GM18858 (cell line): ENCODE data around the gene SNRPD2.
"Not testable (repeated sequence)": the region's sequence is repeated elsewhere in the genome, so short reads cannot be mapped to it uniquely, and the experiment has no call there.

Experiments used
- ATAC-seq: cut with Tn5 transposase; IDR thresholded peaks from one replicate; pipeline ENCODE4 v1.9.1; 2021; ENCODE audit not compliant: unreplicated experiment

Gene SNRPD2

DNA sequence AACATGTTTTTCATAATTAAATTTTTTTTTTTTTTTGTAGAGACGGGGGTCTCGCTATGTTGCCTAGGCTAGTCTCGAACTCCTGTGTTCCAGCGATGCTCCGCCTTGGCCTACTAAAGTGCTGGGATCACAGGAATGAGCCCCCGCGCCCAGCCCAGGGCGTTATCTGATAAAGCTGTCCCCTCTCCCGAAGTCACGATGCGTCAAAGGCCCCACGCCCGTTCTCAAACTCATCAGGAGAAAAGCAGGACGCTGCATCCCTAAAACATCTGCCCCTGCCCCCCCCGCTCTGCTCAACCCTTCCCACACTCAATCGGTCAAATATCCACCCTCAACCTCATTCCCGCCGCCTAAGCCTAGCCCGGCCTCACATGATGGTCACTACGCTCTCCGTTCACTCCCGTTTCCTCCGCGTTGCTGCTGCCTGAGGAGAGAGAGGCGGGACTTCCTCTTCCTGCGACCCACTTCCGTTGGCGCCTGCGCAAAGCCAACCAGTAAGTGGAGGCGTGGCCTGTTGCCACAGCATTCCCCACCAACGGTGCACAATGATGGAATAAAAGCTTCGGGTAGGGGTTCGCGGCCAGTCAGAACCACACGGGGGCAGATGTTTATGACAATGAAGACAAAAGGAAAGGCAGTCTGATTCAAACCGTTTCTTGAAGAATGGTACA is at the start of gene SNRPD2:
Gene SNRPD2 (minus strand): TSS at position 438 of the 671 bp plus-strand sequence. CDS start 65 bp downstream, at position 373.
- ATAC-seq: peak; percentile 36

DNA sequence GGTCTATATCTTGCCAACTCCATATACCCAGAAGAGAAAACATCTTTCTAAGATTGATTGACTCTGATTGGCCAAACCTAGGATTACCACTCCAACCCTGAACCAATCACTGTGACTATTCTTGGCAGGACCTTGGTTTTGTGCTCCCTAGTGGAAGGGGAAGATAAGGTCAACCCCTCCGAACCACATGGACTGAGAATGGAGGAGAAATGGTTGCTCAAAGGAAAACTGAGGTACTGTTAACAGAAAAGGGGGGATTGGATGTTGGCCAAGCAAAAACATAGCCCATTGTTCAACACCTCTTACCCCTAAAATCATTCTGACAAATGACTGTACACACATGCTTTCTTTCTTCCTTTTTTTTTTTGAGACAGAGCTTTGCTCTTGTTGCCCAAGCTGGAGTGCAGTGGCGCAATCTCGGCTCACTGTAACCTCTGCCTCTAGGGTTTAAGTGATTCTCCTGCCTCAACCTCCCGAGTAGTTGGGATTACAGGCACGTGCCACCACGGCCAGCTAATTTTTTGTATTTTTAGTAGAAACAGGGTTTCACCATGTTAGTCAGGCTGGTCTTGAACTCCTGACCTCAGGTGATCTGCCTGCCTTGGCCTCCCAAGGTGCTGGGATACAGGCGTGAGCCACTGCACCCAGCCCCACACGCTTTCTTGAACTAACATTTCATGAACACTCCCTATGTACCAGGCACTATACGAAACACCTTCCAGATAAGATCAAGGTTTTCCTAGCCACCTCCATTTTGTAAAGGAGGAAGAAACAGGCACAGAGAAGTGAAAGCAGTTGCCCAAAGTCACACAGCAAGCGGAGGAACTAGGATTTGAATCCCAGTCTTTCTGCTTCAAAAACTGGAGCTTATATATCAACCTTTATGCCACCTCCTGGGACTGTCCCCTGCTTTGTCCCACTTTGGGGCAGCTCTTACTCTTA is 48.0 kb upstream of the SNRPD2 start:
- ATAC-seq: no peak

DNA sequence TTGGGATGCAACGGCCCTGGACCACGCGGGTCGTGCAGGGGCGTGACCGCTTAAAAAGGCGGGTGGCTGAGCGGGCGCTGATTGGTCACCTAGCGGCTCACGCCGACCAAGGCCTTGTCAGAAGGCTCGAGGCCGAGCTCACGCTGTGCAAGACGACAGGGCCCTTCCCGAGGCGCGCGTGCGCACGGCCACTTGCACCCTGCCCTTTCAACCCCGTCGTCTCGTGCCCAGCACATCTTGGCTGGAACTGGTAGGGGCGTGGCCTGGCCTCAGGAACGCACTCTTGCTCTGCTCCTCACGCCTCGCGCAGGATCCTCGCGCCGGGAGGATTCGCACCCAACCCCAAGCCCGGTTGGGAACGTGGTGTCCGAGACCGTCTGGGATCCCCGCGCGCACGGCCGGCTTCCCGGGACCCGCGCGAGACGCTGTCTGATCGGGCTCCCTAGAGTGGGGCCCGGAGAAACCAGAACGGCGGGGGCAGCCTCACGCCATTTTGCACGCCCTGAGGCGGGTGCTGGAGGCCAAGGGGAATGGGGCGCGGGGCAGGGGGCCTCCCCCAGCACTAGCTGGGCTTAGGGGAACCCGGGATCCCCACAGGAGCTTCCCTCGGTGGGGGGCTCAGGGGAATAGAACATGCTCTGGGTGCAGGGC is 41.5 kb upstream of the SNRPD2 start, which contains the start of gene MEIOSIN:
Gene MEIOSIN (plus strand): TSS at position 280 of the 651 bp plus-strand sequence. CDS start 1,938 bp downstream, outside the sequence.
- ATAC-seq: no peak

DNA sequence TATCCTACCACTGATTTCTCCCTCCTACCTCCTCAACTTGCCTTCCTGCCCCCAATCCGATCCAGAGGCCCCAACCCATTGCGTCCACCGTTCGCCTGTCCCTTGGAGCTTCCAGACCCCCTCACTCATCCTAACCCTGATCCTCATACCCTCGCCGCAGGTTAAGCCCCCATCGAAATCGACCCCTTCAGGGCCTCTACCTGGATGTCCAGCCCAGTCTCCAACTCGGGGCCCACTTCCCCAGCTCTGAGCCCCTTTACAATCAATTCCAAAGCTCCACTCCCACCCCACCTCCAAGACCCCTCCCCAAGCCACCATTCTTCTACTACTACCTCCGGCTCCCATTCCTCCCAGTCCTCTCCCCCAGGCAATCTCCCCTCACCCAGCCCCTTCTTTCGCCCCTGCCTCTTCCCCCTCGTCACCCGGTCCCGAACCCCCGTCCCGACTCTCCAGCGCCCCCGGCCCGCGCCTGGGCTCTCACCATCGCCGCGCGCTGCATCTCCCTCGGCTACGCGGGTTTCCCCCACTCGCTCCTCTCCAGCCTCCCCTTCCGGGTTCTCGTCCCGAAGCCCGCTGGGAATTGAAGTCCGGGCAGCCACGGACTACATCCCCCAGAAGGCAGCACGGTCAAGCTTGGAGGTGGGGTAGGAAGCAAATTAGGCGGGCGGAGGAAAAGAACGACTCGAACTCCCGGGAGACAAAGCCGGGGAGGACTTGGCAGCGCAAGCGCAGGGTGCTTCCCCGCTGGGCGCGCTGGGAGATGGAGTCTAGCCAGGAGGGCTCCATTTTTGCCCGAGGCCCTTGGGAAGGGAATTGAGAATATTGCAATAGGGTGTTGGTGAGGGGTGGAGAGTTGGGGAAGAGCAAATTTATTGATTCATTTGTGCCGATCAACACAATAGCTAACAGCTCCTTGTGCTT is 38.9 kb upstream of the SNRPD2 start, which contains the start of gene FBXO46:
Gene FBXO46 (minus strand): TSS at position 529 of the 921 bp plus-strand sequence. CDS start 17,401 bp downstream, outside the sequence.
- peak; percentile 87 for ATAC-seq

DNA sequence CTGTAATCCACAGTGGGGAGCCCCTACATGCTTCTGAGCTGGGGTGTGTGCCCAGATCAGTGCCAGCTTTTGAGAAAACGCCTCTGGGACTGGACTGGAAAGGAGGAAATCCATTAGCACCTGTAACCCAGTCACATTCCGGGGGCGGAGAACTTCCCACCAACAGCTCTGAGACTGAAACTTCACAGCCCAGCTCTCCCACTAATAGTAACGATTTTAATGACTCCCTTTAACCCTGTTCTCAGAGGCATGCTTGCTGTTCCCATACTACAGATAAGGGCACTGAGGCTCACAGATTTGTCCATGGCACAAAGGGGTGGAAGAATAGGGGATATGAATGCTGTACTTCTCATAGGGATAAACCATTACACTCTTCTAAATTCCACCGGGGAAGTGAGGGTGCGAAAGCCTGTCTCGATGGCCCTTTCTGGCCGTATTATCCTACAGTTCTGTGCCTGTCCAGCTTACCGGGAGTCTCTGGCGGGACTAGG is 38.1 kb upstream of the SNRPD2 start:
- no peak for ATAC-seq

DNA sequence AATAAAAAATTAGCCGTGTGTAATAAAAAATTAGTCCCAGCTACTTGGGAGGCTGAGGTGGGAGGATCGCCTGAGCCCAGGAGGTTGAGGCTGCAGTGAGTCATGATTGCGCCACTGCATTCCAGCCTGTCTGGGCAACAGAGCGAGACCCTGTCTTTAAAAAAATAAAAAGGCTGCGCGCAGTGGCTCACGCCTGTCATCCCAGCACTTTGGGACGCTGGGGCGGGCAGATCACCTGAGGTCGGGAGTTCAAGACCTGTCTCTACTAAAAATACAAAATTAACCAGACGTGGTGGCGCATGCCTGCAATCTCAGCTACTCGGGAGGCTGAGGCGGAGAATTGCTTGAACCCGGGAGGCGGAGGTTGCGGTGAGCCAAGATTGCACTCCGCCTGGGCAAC is 36.9 kb upstream of the SNRPD2 start:
- ATAC-seq: not testable (repeated sequence)

DNA sequence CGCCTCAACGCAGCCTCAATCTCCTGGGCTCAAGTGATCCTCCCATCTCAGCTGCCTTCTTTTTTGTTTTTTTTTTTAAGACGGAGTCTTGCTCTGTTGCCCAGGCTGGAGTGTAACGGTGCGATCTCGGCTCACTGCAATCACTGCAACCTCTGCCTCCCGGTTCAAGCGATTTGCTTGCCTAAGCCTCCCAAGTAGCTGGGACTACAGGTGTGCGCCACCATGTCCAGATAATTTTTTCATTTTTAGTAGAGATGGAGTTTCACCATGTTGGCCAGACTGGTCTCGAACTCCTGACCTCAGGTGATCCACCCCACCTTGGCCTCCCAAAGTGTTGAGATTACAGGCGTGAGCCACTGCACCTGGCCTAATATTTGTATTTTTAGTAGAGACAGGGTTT is 28.3 kb upstream of the SNRPD2 start:
- not testable (repeated sequence) for ATAC-seq

DNA sequence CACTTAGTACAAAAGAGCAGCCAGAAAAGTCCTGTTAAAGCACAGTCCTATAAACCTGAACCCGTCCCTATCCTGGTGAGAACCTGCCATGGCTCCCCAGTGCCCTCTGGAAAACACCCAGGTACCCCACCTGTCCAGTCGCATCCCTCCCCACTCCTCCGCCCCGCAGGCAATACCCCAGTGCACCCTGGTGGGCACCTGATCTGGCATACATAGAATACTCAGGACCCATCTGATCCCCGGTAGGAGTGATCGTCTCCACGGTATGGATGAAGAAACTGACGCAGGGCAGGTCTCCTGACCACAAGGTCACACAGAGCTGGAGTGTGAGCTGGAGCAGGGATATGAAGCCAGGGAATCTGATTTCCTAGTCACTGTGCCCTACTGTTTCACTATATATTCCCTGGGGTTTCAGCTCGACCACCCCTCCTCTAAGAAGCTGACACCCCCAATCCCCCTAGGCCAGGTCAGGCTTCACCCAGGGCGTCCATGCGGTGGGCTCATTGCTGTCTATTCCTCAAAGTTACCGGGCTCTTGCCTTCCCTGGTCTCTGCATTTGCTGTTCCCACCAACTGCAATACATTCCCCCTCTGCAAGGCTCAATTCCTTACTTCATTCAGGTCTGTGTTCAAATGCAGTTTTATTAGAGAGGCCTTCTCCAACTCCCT is 26.4 kb upstream of the SNRPD2 start:
- no peak for ATAC-seq

DNA sequence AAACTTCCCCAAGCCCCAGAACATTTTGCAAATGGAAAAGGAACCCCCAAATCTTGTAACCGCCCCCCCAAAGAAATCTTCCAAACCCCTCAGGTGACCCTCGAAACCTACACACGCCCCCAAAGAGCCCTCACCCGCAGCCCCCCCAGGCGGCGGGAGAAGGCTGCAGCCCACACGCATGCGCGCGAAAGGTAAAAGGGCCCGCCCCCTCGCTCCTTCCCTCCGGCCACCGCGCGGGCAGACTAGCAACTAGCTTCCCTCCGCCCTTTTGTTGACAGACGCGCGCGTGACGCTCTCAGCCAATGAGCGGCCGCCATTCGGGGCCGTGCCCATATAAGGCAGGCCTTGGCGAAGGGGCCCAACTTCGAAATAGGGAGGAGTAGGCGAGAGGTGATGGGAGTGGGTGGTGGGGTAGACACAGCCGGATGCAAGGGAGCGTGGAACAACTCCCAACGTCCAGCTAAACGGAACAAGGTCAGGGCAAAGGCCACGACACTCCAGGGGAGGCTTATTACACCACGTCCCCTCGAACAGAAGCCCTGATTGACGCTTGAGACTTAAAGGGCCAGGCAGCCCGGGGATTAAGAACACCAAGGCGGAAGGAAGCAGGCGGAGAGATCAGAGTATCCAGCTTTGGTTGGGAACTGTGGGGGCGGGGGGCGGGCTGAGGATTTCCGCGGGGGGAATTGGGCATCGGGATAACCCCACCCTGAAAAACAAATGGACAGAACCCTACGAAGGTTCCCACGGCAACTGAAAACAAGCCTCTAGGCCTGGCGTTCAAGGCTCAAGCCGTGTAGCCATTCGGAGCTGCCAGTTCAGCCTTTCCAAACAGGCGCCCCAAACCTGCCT is 25.6 kb upstream of the SNRPD2 start:
- peak; percentile 79 for ATAC-seq

DNA sequence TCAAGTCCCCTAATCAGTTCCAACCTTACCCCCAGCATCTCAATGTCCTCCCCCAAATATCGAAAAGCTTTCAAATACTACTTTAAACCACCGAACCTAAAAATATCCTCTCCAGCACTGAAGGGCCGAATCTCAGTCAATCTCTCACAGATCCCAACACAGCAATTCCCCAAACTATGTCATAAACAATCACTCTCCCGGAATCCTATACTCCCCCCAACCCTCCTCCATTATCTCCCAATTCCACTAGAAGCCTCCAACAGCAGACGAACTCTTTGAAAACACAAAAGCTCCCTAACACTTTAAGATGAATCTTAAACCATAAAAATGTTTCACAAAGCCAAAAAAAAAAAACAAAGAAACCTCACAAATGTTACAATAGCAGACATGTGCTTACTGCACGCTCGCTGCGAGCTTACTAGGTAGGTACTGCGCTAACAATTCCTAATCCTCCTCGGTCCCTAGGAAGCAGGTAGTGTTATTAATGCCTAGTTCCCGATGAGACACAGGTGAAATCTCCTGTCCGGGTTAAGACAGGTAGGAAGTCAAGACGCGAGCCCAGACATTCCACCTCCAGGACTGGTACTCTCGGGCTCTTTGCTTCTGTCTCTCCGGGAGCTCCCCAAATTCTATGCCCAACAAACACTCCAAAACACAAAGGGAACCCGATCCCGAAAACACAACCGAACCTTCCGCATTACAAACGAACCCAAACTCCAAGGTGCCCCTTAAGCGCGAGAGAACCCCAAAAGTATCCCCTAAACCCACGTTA is 24.8 kb upstream of the SNRPD2 start:
- no peak for ATAC-seq

DNA sequence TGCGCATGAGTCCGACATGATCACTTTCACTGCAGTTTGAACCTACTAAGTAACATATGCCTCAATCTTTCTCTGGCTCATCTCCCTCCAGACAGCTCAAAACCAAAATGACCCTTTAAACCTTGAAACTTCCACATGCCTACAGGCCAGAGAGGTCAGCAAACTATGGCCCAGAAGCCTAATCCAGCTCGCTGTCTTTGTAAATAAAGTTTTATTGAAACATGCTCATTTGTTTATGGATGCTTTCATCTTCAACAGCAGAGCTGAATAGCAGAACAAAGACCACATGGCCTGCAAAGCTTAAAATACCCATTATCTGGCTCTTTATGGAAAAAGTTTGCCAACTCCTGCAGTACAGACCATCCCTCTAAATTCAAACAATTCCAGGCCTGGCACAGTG is 23.4 kb upstream of the SNRPD2 start:
- ATAC-seq: no peak

DNA sequence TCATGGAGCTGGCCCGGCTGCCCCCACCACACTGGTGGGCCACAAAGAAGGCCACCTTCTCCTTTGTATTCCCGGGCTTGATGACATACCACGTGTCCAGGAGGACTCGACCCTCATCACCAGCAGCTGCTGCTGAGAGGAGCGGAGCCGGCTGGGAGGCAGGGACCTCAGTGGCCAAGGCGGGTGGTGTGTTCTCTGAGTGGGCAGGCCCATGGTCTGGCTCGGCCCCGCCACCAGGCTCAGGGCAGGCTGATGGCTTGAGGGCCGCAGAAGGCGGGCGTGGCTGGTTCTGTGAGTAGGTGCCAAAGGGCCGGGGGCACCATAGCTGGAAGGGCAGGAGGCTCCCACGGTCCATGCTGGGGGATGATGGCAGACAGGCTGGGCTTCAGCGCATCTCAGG is 21.4 kb upstream of the SNRPD2 start:
- no peak for ATAC-seq

DNA sequence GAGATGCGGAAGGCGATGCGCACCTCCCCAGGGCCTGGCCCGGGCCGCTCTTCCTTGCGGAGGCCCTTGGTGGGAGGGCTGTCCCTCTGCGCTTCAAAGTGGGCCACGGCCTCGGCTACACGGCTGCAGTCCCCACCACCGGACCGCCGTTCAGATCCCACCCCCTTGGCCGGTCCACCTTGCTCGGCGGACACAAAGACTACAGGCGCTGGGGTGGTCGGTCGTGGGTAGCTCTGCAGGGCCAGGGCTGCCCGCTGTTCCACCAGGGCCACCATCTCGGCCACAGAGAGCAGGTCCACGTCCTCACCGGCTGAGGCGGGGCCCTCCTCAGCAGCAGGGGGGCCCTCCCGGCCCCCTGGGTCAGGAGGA is 20.9 kb upstream of the SNRPD2 start:
- no peak for ATAC-seq

DNA sequence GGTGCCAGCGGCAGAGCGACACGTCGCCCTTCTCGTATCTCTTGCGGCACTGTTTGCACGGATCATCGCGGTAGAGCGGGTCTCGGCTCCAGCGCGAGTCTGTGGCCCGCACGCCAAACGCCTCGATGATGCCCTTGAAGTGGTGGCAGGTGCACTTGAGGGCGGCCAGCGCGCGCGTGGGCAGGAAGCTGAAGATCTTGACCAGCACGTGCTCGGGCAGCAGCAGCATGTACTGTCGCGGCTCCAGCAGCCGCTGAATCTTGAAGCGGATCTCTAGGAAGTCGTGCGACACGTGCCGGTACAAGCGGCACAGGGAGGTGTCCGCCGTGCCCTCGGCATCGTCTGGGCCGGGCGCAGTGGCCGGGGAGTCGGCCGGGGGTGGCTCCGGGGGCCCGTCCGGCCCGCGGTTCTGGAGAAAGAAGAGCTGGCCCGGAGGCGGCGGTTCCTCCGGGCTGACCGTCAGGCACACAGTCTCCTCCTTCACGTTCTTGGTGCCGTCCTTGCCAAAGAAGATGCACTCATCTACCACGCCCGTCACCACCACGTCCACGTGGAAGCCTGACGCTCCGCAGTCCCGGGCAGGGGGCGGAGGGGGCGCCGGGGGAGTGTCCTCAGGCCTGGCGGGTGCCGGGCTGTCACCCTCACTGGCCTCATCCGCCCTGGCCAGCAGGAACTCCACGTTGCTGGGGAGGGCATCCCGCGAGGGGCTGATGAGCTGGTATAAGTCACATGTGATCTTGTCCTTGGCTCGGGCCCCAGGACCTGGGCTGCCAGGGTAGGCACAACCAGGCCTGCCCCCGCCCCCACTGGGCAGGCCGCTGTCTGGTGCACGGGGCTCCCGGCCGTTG is 20.3 kb upstream of the SNRPD2 start:
- ATAC-seq: no peak

DNA sequence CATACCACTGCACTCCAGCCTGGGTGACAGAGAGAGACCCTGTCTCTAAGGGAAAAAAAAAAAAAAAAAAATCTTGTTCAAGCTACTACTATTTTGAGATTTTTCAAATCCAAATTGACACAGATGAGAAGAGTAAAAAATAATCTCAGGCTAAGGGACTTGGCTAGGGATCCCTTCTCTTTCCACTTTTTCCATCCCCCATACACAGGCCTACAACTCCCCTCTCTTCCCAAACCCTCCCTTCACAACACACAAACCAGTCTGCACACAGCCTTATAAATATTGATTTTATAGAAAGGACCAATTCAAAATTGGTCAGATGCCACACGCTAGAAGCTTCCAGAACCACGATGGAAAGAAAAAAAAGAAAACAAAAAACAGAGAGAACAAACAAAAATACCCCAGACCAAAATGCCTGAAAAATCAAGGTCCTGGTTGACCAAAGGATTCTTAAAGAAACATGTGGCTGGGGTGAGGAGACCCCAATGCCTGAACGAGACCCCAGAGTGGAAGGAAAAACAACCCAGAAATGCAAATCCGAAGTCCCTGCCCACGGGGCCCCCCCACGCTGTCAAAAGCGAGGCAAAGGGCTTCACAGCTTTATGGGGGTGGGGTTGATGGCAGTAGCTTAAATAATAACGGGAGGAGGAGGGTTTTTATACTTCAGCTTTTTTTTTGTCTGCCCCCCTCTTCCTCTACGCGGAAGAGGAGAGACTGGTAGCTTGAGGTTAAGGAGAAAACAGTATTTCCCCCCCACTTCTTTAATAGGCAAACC is 18.8 kb upstream of the SNRPD2 start:
- ATAC-seq: no peak

DNA sequence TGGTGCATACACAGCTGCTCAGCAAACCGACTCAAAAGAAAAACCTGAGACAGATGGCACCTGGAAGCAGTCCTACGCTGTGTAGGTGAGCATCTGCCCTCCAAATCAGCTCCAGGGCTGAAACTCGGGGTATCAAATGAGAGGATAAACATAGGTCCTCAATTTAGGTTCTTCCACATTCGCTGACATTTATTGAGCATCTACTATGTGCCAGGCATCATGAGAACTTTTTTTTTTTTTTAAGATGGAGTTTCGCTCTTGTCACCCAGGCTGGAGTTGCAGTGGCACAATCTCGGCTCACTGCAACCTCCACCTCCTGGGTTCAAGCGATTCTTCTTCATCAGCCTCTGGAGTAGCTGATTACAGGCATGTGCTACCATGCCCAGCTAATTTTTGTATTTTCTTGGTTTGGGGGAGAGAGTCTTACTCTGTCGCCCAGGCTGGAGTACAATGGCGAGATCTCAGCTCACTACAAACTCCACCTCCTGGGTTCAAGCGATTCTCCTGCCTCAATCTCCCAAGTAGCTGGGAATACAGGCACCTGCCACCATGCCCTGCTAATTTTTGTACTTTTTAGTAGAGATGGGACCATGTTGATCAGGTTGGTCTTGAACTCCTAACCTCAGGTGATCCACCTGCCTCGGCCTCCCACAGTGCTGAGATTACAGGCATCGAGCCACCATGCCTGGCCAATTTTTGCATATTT is 14.1 kb upstream of the SNRPD2 start:
- ATAC-seq: no peak
